ENCODE data around the gene SMIM15. TPM values are rescaled to one million over a fixed set of nuclear protein-coding genes. Genes with fewer than 3 reads are reported as not detected.

The SMIM15 gene, protein sequence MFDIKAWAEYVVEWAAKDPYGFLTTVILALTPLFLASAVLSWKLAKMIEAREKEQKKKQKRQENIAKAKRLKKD
- 67.9 to 86.4 TPM (median 76.1 TPM) in 5 replicates for total RNA-seq (2022; extraction: Qiagen RNA extraction)

DNA sequence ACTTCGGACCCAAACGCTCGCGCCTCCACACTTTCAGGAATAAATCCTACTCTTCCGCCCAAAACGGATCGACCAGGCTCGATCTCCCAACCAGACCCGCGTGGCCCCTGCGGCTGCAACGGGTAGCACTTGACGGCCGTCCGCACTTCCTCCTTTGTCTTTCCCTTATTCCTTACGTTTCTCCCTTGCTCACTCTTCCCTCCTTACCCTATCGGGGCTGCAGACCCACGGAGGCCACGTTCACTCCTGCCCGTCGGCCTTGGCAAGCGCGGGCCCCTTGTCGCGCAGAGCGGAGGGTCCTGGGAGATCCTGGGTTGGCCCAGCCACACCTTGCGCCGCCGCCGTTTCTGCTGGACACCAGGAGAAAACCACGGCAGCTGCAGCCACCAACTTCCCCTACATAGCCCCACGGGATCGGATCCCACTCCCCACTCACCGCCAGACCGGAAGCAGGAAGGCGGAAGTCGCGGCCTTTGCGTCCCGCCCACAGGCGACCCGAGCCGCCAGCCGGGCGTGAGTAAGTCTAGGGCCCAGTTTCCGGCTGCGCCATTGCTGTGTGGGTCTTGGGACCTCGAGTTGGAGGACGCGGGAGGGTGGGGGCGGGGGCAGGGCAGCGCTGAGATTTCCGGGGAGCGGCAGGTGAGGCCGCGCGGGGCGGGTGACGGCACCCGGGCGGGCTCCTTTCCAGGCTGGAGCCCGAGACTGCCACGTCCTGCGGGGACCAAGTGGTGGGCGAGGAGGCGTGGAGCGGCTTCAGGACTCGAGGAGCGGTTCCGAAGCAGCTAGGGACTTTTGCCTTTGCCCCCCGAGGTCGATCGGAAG, at the start of gene SMIM15:
SMIM15 (minus strand) TSS at position 459 of the 822 bp plus-strand sequence. CDS start 2,297 bp downstream, outside the sequence.

Other genes starting within 250 kb of the SMIM15 start
- gene ERCC8, start 217.4 kb downstream of the SMIM15 start, total RNA-seq (2022; extraction: Qiagen RNA extraction), result 11.0 to 17.5 TPM (median 13.9 TPM) in 5 replicates
- gene NDUFAF2, start 217.3 kb downstream of the SMIM15 start, total RNA-seq (2022; extraction: Qiagen RNA extraction), result 65.4 to 88.4 TPM (median 67.0 TPM) in 5 replicates
- 3.8 to 5.7 TPM (median 4.8 TPM) in 5 replicates for gene ZSWIM6, start 169.8 kb upstream of the SMIM15 start, total RNA-seq (2022; extraction: Qiagen RNA extraction)